GM21619 (cell line): ENCODE data around the gene DPH7.
"Not testable (repeated sequence)": the region's sequence is repeated elsewhere in the genome, so short reads cannot be mapped to it uniquely, and the experiment has no call there.

Experiments used
- ATAC-seq: cut with Tn5 transposase; IDR thresholded peaks from one replicate; pipeline ENCODE4 v1.9.1; 2021; ENCODE audit not compliant: unreplicated experiment

Gene DPH7

DNA sequence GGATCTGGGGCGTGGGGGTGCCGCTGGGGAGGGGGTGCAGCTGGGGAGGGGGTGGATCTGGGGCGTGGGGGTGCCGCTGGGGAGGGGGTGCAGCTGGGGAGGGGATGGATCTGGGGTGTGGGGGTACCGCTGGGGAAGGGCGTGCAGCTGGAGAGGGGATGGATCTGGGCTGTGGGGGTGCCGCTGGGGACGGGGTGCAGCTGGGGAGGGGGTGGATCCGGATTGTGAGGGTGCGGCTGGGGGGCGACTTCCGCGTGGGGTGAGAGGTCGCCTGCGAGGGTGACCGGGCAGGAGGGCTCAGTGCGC is 27.8 kb downstream of the DPH7 start:
- not testable (repeated sequence) for ATAC-seq

DNA sequence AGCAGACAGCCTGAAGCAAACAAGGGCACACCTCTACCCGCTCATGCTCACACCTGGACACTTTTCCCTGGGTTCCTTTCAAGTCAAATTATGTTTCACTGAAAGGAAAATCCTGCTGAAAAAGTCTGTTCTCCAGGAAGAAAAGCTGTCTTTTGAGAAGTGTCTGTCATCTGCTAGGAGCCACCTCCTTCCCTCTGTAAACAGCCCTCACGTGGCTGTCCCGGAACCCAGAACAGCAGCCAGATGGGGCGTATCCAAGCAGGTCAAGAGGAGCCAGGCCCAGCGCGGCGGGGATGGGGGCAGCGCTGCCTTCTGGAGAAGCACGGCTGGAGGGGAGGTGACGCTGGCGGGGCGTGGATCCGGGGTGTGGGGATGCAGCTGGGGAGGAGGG is 28.5 kb downstream of the DPH7 start, which contains the start of gene PNPLA7:
TSS of gene PNPLA7 (minus strand) at position 172 of the 391 bp plus-strand sequence. CDS start 205 bp downstream, outside the sequence.
- no peak for ATAC-seq

DNA sequence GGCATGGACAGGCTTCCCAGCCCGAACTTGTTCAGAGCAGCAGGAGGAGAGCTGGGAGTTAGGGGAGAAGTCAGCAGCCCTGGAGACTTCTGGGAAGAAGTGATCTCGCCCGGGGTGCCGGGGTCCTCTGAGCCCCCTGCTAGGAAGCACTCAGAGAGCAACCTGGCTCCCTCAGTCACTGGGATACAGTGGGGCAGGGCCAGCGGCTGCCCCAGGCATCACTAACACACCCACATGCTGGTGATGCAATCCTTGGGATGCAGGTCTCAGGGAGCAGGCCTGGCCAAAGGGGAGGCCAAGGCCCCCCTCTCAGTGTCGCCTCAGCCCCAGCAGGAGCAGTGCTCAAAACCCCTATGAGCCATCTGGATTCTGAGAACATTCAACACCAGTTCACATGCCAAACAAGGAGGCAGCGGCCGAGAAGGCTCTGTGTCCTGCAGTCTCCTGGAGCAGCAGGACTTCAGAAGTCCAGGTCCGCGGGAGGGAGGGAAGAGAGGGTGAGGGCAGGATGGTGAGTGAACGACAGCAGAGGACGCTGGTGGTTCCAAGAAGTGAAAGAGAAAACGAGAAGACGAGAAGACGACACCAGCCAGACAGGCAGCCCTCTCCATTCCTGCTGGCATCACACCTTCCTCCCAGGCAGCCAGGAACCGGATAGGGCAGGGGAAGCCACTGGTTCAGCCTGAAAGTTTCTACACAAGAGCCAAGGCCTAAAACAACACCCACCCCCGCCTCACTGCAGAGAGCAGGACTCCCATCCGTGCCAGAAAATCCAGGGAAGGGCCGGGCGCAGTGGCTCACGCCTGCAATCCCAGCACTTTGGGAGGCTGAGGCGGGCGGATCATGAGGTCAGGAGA is 30.8 kb downstream of the DPH7 start:
- ATAC-seq: no peak

DNA sequence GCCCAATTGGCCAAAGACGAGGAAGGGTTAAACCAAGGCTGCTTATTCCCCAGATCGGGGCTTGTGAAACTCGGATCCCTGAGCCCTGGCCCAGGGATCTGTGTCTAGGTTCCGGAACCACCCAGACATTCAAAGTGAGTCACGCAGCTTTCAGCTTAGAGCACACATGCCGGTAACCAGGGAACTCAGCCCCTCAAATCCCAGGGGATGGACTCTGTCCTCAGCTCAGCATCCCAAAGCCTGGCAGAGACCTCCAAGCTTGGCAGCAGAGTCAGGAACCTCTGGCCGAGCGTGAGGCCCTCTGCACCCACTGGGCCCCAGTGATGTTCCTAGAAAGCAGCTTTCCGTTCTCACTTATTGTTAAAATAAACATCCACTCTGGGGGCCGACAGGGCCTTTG is 33.6 kb downstream of the DPH7 start:
- no peak for ATAC-seq

DNA sequence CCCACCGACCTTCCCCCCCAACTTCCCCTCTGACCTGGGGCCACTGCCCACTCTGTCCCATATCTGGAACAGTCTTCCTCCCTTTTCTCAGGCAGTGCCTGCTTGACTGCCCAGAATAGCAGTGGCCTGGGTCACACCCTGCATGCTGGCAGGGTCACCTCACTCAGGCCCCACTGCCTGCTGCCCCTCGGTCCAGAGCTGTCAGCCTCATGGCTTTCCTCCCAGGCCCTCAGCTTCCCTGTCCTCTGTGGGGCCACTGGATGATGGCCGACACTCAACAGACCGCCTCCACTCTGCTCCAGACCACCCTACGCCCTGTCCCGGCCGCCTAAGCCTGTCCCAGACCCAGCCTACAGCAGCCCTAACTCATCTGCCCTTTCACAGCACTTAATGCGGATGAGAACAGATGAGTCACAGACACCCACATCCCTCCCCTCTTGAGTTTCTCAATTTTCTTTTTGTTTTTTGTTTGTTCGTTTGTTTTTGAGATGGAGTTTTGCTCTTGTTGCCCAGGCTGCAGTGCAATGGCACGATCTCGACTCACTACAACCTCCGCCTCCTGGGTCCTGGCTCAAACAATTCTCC is 34.5 kb downstream of the DPH7 start:
- ATAC-seq: no peak

DNA sequence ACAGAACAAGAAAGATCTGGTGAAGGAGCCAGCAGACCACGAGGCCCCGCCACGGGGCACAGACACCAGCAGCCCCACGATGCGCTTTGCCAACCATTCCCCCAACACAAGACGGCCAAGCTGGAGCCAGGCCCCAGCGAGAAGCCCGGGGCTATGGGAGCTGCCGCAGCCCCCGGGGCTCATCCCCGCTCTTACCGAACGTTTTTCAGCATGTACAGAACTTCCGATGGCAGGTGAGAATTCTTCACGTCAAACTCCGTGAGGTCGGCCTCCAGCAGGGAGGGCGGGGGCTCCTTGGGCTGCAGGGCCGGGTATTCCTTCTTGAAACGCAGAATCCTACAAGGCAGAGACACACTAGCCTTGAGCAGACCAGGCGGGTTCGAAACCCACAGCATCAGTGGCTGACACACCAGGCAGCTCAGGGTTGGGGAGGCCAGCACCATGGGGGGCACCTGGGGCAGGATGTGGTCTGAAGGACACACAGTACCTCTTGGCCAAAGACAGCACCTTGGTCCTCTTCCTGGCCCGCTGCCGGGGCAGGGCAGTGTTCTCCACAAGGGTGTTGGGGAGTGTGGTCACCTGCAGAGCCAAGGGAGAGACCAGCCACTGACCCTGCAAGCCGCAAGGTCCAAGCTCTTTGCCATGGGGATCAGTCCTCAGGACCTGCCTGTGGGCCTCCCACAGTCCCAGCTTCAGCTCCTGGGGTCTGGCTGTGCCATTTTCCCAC is 35.3 kb downstream of the DPH7 start:
- no peak for ATAC-seq

DNA sequence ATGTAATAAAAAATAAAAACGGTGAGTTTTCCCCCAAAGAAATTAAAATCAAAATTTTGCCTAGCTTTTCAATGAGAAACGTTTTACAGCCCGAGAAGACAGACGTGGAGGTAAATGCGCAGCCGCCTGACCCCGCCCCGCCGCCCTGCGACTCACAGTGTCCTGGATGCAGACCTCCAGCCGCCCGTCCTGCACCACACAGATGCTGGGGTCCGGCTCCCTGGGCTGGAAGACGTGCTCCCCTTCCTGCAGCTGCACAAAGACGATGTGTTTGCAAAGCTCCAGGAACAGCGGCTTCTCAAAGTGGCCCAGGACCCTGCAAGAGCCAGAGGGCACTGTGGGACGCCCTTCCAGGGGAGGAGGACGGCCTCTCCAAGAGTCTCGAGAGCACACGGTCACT is 36.2 kb downstream of the DPH7 start:
- no peak for ATAC-seq

DNA sequence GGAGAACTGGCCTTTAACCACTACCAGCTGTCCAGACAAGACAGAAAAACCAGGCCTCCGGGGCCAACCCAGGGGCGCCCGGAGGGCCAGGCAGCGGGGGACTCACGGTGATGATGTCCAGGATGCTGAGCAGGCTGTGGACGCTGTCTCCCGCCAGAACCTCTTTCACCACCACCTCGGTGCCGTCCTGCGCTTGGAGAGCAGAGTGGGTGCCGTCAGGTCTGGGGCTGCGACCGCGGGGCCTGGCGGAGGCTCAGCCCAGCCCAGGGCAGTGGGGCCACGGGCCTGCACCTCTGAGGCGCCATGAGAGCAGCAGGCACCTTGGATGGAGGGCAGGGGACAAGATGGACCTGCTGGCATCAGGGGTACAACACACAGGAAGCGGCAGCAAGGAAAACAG is 38.2 kb downstream of the DPH7 start:
- ATAC-seq: no peak

DNA sequence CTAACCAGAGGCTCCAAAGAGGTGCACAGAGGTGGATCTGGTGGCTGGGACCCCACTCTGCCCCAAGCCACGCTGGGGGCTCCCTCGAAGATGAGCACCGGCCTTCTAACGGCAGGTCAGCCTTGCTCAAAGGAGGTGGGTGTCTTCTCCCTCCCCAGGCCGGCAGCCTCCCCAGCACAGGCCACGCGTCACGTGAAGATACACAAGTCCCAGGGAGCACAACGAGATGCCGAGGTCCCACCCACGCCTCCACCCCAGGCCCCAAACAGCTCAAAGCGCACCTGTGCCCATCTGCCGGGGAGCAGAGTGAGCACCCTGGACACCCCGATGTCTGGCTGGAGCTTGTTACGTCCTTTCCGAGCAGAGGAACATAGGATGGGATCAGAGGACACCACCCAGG is 40.7 kb downstream of the DPH7 start:
- ATAC-seq: no peak

DNA sequence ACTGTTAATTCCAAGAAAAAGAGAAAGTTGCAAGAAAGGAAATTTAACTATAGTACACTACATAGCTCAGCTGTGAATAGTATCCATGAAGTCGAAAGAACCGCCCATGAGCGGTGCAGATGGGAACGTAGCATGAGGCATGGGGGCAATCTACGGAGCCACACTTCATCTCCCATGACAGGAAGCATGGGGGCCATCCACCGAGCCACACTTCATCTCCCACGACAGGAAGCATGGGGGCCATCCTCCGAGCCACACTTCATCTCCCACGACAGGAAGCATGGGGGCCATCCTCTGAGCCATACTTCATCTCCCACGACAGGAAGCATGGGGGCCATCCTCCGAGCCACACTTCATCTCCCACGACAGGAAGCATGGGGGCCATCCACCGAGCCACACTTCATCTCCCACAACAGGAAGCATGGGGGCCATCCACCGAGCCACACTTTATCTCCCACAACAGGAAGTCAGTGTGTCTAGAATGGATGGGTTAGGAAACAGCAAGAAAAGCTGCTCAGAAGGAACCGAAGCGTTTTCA is 42.1 kb downstream of the DPH7 start:
- ATAC-seq: not testable (repeated sequence)

DNA sequence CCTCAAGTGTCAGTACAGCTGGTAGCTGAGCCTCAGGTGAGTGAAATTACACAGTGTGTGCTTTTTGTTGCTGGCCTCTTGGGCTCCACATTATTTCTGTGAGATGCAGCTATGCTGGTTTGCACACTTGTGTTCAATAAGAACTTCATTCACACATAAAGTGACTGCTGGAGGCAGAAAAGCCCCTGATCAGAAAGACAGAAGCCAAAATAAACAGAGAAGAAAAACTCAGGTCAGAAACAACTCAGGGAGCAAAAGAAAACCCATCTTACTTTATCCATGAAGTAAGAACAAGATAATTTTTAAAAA is 43.7 kb downstream of the DPH7 start:
- ATAC-seq: no peak

DNA sequence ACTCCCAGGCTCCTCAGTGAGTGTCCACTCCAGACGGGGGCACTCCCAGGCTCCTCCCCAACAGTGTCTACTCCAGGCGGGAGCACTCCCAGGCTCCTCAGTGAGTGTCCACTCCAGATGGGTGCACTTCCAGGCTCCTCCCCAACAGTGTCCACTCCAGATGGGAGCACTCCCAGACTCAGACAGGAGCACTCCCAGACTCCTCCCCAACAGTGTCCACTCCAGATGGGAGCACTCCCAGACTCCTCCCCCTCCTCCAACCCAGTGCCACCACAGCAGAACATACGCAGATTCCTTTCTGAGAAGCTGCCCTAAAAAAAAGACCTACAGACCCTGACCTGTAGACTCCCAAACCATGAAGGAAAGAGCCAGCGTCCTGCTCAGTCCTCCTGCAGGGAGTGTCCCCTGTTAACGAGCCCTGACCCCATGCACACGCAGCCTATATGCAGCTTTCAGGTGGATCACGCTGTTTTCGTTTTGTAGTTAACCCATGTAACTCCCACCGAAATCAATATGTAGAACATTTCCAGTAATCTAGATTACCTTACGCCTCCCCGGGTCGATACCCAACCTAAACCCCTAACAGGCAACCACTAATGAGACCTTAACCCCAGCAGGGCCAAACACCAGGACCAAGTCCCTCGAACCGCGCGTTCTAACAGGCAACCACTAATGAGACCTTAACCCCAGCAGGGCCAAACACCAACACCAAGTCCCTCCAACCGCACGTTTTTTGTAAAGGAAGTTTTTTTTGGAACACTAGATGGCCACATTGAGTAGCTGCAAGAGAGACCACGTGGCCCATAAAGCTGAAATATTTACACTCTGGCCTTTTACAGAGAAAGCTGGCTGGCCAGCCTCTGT is 44.2 kb downstream of the DPH7 start:
- ATAC-seq: no peak

DNA sequence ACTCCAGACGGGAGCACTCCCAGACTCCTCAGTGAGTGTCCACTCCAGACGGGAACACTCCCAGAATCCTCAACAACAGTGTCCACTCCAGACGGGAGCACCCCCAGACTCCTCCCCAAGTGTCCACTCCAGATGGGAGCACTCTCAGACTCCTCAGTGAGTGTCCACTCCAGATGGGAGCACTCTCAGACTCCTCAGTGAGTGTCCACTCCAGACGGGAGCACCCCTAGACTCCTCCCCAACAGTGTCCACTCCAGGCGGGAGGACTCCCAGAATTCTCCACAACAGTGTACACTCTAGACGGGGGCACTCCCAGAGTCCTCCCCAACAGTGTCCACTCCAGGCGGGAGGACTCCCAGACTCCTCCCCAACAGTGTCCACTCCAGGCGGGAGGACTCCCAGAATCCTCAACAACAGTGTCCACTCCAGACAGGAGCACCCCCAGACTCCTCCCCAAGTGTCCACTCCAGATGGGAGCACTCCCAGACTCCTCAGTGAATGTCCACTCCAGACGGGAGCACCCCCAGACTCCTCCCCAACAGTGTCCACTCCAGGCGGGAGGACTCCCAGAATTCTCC is 45.7 kb downstream of the DPH7 start:
- not testable (repeated sequence) for ATAC-seq

DNA sequence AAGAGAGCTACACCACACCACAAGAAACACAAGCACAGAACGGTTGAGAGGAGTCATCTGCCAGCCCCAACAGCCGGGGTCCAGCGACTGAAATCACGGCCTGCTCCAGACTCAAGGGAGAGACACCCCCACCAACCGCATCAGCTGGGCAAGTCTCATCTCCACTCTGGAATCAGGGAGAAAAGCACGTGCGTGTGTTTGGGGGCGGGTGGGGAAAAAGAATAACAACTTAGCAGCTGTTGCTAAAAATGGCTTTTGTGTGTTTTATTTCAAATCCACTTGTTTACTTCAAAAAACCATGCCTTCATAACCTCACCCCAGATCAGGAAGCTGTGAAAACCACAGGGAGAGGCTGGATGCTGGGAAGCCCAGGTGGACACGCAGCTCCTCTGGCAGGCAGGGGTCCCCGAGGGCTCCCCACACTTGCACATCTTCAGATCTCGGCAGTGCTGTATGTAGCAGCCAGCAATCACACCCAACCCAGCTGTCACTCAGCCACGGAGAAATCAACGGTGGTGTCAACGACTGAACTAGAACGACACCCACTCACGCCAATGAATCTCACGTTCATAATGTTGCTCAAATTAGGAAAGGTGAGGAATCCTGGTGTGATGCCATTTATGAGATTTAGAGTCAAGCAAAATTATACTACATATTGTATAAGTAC is 47.5 kb downstream of the DPH7 start:
- no peak for ATAC-seq

DNA sequence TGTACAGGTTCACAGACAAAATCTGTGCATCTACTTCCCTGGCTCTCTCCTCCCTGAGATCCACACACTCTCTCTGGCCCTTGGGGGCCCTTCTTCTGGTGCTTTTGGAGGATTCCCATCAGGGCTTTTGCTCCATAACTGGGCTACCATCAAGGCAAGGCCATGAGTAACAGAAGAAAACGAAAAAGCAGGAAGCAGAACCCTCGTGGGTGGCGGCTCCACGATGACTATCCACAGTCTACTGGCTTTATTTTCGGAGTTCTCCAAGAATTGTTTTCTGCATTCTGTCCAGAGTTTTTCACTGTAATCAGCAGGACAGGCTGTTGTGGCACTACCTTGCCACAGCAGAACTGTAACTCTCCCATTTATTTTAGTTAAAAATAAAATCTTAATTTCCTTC is 48.4 kb downstream of the DPH7 start:
- no peak for ATAC-seq

DNA sequence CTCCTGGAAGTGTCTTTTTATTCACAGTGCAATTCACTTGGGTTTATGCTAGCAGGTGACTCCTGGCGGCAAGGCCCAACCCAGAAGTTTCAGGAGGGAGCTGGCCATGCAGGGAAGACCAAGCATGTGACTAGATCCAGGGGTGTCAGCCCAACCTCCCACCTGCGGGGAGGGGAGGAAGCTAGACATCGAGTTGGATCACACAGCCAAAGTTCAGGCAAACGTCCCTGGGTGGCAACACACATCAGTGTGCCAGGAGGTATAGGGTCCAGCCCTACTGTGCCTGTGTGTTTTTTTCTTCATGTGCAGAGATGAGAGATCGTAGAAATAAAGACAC is 53.8 kb downstream of the DPH7 start:
- no peak for ATAC-seq

DNA sequence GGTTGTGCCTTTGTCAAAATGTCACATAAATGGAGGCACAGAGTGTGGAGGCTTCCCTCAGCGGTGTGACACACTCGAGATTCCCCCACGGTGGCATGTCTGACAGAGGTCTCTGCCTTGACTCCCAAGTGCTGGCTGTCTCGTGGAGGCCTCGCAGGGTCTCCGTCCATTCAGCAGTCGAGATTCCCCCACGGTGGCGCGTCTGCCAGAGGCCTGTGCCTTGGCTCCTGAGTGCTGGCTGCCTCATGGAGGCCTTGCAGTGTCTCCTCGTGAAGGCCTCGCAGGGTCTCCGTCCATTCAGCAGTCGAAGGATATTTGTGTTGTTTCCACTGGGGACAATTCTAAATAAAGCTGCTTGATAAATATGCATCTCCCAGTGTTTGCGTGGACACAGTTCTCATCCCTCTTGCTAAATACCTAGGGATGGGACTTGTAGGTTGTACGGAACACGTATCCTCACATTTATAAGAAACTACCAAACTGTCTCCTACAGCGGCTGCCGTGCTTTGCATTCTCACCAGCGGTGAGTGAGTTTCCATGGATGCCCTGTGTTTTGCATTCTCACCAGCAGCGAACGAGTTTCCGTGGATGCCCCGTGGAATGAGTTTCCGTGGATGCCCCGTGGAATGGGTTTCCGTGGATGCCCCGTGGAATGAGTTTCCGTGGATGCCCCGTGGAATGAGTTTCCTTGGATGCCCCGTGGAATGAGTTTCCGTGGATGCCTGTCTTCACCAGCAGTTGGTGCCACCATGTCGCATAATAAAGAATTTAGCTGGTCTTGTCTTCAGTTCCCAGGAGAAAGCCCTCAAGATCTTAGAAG is 54.4 kb downstream of the DPH7 start:
- ATAC-seq: no peak

DNA sequence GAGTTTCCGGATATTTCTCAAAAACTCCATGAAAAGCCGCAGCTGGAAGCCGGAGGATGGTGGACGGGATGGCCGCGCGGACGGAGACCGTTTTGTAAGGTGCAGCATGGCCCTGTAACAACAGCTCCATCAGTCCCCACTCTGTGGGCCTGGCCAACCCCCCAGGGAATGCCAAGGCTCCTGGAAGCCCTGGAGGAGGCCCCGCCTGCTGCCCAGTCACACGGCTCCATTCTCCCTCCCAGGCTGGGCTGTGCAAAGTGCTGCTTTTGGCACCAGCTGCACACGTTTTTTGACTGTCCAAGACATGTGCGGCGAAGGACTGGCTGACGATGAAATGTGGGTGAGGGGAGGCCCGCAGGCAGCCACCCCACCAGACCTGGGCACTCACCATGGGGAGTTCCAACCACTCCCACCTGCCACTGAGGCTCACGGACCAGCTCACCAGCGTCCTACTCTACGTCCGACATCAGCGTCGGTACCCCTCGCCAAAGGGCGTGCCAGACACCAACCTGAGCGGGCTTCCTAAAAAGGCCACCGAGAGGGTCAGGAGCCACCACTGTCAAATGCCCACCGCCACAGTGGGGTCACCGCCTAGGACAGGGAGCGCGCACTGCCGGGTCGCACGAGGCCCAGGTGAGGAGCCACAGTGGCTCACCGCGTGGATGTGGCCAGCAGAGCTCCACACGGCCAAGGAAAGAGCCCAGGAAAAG is 55.8 kb downstream of the DPH7 start:
- no peak for ATAC-seq
